Gastrocnemius medialis (tissue), 4 donors: ENCODE results near the gene SLC2A2. TPM values are rescaled to one million over a fixed set of nuclear protein-coding genes. Genes with fewer than 3 reads are reported as not detected.
"Not testable (repeated sequence)": the region's sequence is repeated elsewhere in the genome, so short reads cannot be mapped to it uniquely, and the experiment has no call there.

Experiments used
- ATAC-seq, 2 donors: fragments of 150-250 bp; one replicate each; pipeline ENCODE4 v1.9.1; 2016
- DNase-seq, 2 donors: peaks; one replicate each; pipeline ENCODE4 v3.0.0-alpha.2; 2019
- H3K27ac ChIP-seq, 4 donors: fragments of 200-600 bp; sonication (generic); 1 replicate in 1 of 4; 2 replicates in 3 of 4; pipeline ENCODE4 v1.5.1; 2016 to 2018; ENCODE audit warnings: mild to moderate bottlenecking in 2 of 4, moderate library complexity in 1 of 4
- H3K27me3 ChIP-seq, 3 donors: fragments of 200-600 bp; sonication (generic) in 2 of 3; 1 replicate in 1 of 3; 2 replicates in 2 of 3; pipeline versions ENCODE4 v1.5.1 to v1.6.0; 2016 to 2019; ENCODE audit warnings: mild to moderate bottlenecking in 1 of 3, moderate library complexity in 1 of 3
- H3K36me3 ChIP-seq, 2 donors: fragments of 200-600 bp; sonication (generic) in 1 of 2; one replicate each; pipeline ENCODE4 v1.5.1; 2017 to 2018
- H3K4me1 ChIP-seq, 2 donors: fragments of 200-600 bp; sonication (generic) in 1 of 2; one replicate each; pipeline ENCODE4 v1.5.1; 2016 to 2017; ENCODE audit warnings: mild to moderate bottlenecking in 2 of 2
- H3K4me3 ChIP-seq, 4 donors: fragments of 200-600 bp; sonication (generic) in 3 of 4; 1 replicate in 1 of 4; 2 replicates in 3 of 4; pipeline ENCODE4 v1.5.1; 2016 to 2019; ENCODE audit warnings: mild to moderate bottlenecking in 2 of 4
- H3K9me3 ChIP-seq, 3 donors: fragments of 200-600 bp; sonication (generic) in 2 of 3; 1 replicate in 1 of 3; 2 replicates in 2 of 3; pipeline ENCODE4 v1.5.1; 2016 to 2019
- POLR2A ChIP-seq, 2 donors: fragments of 450-650 bp; IDR thresholded peaks; one replicate each; pipeline ENCODE4 v1.6.1; 2017; ENCODE audit warnings: antibody characterized with exemption in 2 of 2, mild to moderate bottlenecking in 2 of 2, moderate library complexity in 2 of 2
- in situ Hi-C, 4 donors: fragments of 200-750 bp; cut with MboI; loops; one replicate each; pipeline versions ENCODE4 v1.15.0 to v1.8.0; 2017; ENCODE audit warnings: low sequenced_read_pairs in 4 of 4
- intact Hi-C: fragments of 100-400 bp; cut with DNase I; formaldehyde crosslinking; loops from one replicate; pipeline ENCODE4 v1.15.1; 2023; ENCODE audit warnings: low total_unique reads
- total RNA-seq, 4 donors: library from RNA; depleted of rRNA; stranded (reverse); fragments of >200 nt; gene quantifications; one replicate each; pipeline versions ENCODE4 v1.1.0 to v1.2.3, GENCODE V29; 2016
- TF ChIP-seq, protein P1 (sequence below), 5 experiments: fragments of 450-650 bp in 3 of 5; fragments of 200-600 bp in 2 of 5; sonication (generic) in 2 of 5; IDR thresholded peaks in 4 of 5; conservative IDR thresholded peaks in 1 of 5; 1 replicate in 4 of 5; 2 replicates in 1 of 5; pipeline ENCODE4 v1.5.1; 2016 to 2019; ENCODE audit warnings: antibody characterized with exemption in 5 of 5, mild to moderate bottlenecking in 3 of 5, moderate library complexity in 3 of 5

SLC2A2 gene
- total RNA-seq, 4 donors from 2014 or later: 0.26 to 0.51 TPM; not detected in 2

DNA sequence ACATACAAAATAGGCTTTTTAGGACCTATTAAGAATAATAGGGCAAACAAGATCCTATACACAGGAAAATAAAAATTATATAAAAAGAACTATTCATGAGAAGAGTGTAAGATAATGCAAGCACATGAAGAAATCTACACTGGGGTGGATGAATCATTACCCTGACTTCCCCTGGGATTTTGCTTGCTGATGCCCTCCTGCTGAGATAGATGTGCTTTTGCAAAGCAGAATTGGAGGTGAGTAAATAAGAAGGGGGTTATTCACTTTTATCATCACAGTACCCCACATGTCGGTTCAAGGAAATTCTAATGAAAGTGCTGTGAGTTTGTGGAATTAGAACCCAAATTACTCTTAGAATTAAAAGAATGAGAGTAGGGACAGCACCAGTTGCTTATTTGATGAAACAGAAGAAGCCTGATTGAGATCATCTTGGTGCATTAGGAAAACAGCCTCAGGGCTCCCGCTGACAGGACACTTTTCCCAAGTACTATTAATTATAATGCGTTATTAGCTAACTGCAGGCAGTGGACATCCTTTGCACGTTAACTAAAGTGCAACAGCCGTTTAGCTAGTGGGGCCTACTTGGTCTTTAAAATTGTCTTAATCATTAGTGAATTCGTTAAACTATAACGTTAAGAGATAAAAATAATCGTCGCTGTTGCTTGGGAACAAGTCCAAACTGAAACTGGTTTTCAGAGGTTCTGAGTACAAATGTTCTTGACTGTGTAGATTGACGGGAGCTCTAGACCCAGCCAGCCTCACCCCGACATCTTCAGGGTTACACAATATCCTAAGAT lies 48.4 kb downstream of the SLC2A2 start:
- no peaks in the 10 kb centered on the region for H3K27me3 ChIP-seq
- in situ Hi-C loops (no loop called here), intact Hi-C loops (no loop called here)
- no peak for DNase-seq
- no peak for ATAC-seq
- no peaks in the 10 kb centered on the region for H3K4me1 ChIP-seq
- no peak overlapping the region for H3K4me3 ChIP-seq
- no peaks in the 10 kb centered on the region for H3K36me3 ChIP-seq
- no peaks in the 10 kb centered on the region for H3K9me3 ChIP-seq
- H3K27ac ChIP-seq: no peak overlapping the region
- no peak for TF ChIP-seq POLR2A (IDR thresholded peaks at IDR 0.05)
- TF ChIP-seq, protein P1, sequence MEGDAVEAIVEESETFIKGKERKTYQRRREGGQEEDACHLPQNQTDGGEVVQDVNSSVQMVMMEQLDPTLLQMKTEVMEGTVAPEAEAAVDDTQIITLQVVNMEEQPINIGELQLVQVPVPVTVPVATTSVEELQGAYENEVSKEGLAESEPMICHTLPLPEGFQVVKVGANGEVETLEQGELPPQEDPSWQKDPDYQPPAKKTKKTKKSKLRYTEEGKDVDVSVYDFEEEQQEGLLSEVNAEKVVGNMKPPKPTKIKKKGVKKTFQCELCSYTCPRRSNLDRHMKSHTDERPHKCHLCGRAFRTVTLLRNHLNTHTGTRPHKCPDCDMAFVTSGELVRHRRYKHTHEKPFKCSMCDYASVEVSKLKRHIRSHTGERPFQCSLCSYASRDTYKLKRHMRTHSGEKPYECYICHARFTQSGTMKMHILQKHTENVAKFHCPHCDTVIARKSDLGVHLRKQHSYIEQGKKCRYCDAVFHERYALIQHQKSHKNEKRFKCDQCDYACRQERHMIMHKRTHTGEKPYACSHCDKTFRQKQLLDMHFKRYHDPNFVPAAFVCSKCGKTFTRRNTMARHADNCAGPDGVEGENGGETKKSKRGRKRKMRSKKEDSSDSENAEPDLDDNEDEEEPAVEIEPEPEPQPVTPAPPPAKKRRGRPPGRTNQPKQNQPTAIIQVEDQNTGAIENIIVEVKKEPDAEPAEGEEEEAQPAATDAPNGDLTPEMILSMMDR (IDR thresholded peaks at IDR 0.05 in 4 of 5, conservative IDR thresholded peaks at IDR 0.05 in 1 of 5): no peak

DNA sequence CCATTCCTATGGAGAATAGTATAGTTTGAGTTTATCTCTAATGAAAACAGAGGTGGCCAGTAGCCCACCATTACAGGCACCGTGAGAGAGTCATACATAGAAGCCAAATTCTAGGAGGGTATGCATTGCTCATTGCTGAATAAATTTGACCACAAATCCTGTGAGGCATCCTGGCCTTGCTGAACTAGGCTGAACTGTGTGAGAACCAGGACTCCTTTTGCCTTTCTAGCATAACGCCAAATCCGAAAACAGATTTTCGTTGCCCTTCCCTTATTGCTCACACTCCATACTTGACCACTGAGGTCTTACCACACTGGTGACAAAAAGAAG lies 50.4 kb downstream of the SLC2A2 start:
- ATAC-seq (no peak), DNase-seq (no peak)
- Histone ChIP-seq H3K36me3 (no peaks in the 10 kb centered on the region), H3K9me3 (no peaks in the 10 kb centered on the region), H3K27ac (no peak overlapping the region), H3K27me3 (no peaks in the 10 kb centered on the region), H3K4me3 (no peak overlapping the region), H3K4me1 (no peaks in the 10 kb centered on the region)
- in situ Hi-C loops (no loop called here), intact Hi-C loops (no loop called here)
- TF ChIP-seq, protein P1 (IDR thresholded peaks at IDR 0.05 in 4 of 5, conservative IDR thresholded peaks at IDR 0.05 in 1 of 5): no peak
- no peak for TF ChIP-seq POLR2A (IDR thresholded peaks at IDR 0.05)

DNA sequence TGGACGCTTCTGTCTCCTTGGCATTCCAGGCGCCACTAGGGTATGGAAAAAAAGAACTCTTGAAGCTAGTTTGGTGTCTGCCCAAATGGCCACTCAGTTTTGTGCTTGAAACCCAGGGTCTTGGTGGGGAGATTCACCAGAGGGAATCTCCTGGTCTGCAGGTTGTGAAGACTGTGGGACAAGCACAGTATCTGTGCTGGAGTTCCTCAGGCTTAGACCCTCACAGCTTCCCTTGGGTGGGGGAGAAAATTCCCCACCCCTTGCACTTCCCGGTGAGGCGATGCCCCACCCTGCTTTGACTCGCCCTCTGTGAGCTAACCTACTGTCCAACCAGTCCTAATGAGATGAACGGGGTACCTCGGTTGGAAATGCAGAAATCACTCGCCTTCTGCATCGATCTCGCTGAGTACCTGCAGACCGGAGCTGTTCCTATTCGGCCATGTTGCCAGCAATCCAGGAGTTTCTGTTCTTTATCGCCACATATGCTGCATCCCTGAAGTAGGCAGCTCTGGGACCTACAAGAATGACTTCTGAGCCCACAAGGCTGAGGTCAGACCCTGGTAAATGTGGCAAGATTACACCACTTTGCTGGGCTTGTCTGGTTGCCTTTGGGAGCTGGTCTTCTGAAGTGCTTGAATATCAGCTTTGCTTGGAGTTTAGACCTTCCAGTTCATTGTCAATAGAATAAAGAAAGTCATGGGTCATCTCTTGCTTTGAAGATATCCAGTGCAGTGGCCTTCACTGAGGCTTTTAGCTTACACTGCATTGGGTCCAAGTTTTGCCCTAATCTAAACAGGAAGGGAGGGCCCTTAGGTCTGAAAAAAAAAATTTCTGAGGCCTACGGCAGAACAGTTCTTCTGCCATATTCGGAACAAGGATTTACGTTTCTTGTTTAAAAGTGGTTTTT lies 51.0 kb downstream of the SLC2A2 start:
- intact Hi-C loops: no loop called here
- H3K4me3 ChIP-seq: no peak overlapping the region
- ATAC-seq (no peak), DNase-seq (no peak)
- no peak overlapping the region for H3K27ac ChIP-seq
- TF ChIP-seq POLR2A (IDR thresholded peaks at IDR 0.05): no peak
- TF ChIP-seq, protein P1 (IDR thresholded peaks at IDR 0.05 in 4 of 5, conservative IDR thresholded peaks at IDR 0.05 in 1 of 5): no peak
- H3K9me3 ChIP-seq: no peaks in the 10 kb centered on the region
- H3K4me1 ChIP-seq: no peaks in the 10 kb centered on the region
- in situ Hi-C loops: no loop called here
- H3K36me3 ChIP-seq: no peaks in the 10 kb centered on the region
- no peaks in the 10 kb centered on the region for H3K27me3 ChIP-seq

DNA sequence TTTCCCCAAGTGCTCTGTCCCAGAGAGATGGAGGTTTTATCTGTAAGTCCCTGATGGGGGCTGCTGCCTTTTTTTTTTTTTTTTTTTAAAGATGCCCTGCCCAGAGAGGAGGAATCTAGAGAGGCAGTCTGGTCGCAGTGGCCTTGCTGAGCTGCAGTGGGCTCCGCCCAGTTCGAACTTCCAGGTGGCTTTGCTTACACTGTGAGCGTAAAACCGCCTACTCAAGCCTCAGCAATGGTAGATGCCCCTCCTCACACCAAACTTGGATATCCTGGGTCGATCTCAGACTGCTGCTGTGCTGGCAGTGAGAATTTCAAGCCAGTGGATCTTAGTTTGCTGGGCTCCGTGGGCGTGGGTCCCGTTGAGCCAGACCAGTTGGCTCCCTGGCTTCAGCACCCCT lies 51.6 kb downstream of the SLC2A2 start:
- Histone ChIP-seq H3K4me3 (no peak overlapping the region), H3K36me3 (no peaks in the 10 kb centered on the region), H3K27ac (no peak overlapping the region), H3K9me3 (no peaks in the 10 kb centered on the region), H3K4me1 (no peaks in the 10 kb centered on the region), H3K27me3 (no peaks in the 10 kb centered on the region)
- DNase-seq (no peak), ATAC-seq (no peak)
- in situ Hi-C loops: loop anchor here in 3 of 4 donors (25.0 kb wide), 1 partner anchor 587 kb away; no protein-coding TSS in a partner anchor
- intact Hi-C loops: no loop called here
- no peak for TF ChIP-seq POLR2A (IDR thresholded peaks at IDR 0.05)
- TF ChIP-seq, protein P1 (IDR thresholded peaks at IDR 0.05 in 4 of 5, conservative IDR thresholded peaks at IDR 0.05 in 1 of 5): no peak

DNA sequence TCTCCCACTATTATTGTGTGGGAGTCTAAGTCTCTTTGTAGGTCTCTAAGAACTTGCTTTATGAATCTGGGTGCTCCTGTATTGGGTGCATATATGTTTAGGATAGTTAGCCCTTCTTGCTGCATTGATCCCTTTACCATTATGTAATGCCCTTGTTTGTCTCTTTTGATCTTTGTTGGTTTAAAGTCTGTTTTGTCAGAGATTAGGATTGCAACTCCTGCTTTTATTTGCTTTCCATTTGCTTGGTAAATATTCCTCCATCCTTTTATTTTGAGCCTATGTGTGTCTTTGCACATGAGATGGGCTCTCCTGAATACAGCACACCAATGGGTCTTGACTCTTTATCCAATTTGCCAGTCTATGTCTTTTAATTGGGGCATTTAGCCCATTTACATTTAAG lies 53.6 kb downstream of the SLC2A2 start:
- H3K27ac ChIP-seq, ATAC-seq, H3K4me1 ChIP-seq, H3K4me3 ChIP-seq, H3K9me3 ChIP-seq, H3K36me3 ChIP-seq, DNase-seq, H3K27me3 ChIP-seq, intact Hi-C loops: not testable (repeated sequence)
- in situ Hi-C loops: loop anchor here in 3 of 4 donors (25.0 kb wide), 1 partner anchor 589 kb away; no protein-coding TSS in a partner anchor
